LHCN-M2 (cell line): ENCODE results near the gene BRMS1. TPM values are rescaled to one million over a fixed set of nuclear protein-coding genes. Genes with fewer than 3 reads are reported as not detected.
"Not testable (repeated sequence)": the region's sequence is repeated elsewhere in the genome, so short reads cannot be mapped to it uniquely, and the experiment has no call there.

Experiments used
- DNase-seq: peaks from one replicate; pipeline ENCODE4 v3.0.0-alpha.2; 2012; ENCODE audit warnings: low read depth
- total RNA-seq: library from RNA; depleted of rRNA; stranded (reverse); fragments of >200 nt; gene quantifications from 2 replicates; pipeline ENCODE4 v1.2.3, GENCODE V29; 2014

Gene BRMS1
- total RNA-seq, 1 experiment from 2014 or later = 102 TPM

- no peak for DNase-seq
Observed at GRCh38 chr11:66324664-66325063, 20.2 kb downstream of the BRMS1 start.

GRCh38 chr11:66323684-66324083, 21.2 kb downstream of the BRMS1 start:
- DNase-seq = no peak

GRCh38 chr11:66322732-66323427, 22.0 kb downstream of the BRMS1 start:
- no peak for DNase-seq

- DNase-seq = no peak
Observed at GRCh38 chr11:66321606-66322005, 23.3 kb downstream of the BRMS1 start.

- DNase-seq = not testable (repeated sequence)
Observed at GRCh38 chr11:66320748-66321147, 24.2 kb downstream of the BRMS1 start.

GRCh38 chr11:66320289-66320688, 24.6 kb downstream of the BRMS1 start:
- not testable (repeated sequence) for DNase-seq

GRCh38 chr11:66318600-66318970, 26.3 kb downstream of the BRMS1 start:
- DNase-seq = no peak

- peak; percentile 78 for DNase-seq
Observed at GRCh38 chr11:66317723-66318599, 26.9 kb downstream of the BRMS1 start.

GRCh38 chr11:66317322-66317722, 27.6 kb downstream of the BRMS1 start:
- DNase-seq = no peak

- DNase-seq = no peak
Observed at GRCh38 chr11:66316849-66317251, 28.1 kb downstream of the BRMS1 start, which contains the start of gene CD248. CD248 (minus strand) TSS chr11:66317044; CDS start chr11:66317027, 17 bp downstream.

- DNase-seq = no peak
Observed at GRCh38 chr11:66315921-66316811, 28.7 kb downstream of the BRMS1 start.

- no peak for DNase-seq
Observed at GRCh38 chr11:66315498-66315885, 29.4 kb downstream of the BRMS1 start.

GRCh38 chr11:66314561-66315497, 30.1 kb downstream of the BRMS1 start:
- DNase-seq = no peak

- no peak for DNase-seq
Observed at GRCh38 chr11:66314186-66314501, 30.8 kb downstream of the BRMS1 start.

- no peak for DNase-seq
Observed at GRCh38 chr11:66313321-66314185, 31.4 kb downstream of the BRMS1 start.

- DNase-seq = peak; percentile 94
Observed at GRCh38 chr11:66312549-66313320, 32.2 kb downstream of the BRMS1 start.

GRCh38 chr11:66311965-66312548, 32.8 kb downstream of the BRMS1 start:
- DNase-seq = peak; percentile 84

- no peak for DNase-seq
Observed at GRCh38 chr11:66311470-66311964, 33.4 kb downstream of the BRMS1 start.
